Activated gamma-delta T cell (primary cell): ENCODE results near the gene SLC9A8.
A peak's percentile ranks its signal among the peaks of the same experiment; 100 is the strongest.
"Not testable (repeated sequence)": the region's sequence is repeated elsewhere in the genome, so short reads cannot be mapped to it uniquely, and the experiment has no call there.

Experiments
- DNase-seq: peaks from one replicate; lab custom pipeline; 2025; lab: John Stamatoyannopoulos, UW
- total RNA-seq, 2 donors: gene quantifications; one replicate each; lab custom pipeline; 2026; lab: John Stamatoyannopoulos, UW

SLC9A8 gene, protein sequence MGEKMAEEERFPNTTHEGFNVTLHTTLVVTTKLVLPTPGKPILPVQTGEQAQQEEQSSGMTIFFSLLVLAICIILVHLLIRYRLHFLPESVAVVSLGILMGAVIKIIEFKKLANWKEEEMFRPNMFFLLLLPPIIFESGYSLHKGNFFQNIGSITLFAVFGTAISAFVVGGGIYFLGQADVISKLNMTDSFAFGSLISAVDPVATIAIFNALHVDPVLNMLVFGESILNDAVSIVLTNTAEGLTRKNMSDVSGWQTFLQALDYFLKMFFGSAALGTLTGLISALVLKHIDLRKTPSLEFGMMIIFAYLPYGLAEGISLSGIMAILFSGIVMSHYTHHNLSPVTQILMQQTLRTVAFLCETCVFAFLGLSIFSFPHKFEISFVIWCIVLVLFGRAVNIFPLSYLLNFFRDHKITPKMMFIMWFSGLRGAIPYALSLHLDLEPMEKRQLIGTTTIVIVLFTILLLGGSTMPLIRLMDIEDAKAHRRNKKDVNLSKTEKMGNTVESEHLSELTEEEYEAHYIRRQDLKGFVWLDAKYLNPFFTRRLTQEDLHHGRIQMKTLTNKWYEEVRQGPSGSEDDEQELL
- total RNA-seq, result 52.5 to 55.6 reads per million in 2 donors

DNA sequence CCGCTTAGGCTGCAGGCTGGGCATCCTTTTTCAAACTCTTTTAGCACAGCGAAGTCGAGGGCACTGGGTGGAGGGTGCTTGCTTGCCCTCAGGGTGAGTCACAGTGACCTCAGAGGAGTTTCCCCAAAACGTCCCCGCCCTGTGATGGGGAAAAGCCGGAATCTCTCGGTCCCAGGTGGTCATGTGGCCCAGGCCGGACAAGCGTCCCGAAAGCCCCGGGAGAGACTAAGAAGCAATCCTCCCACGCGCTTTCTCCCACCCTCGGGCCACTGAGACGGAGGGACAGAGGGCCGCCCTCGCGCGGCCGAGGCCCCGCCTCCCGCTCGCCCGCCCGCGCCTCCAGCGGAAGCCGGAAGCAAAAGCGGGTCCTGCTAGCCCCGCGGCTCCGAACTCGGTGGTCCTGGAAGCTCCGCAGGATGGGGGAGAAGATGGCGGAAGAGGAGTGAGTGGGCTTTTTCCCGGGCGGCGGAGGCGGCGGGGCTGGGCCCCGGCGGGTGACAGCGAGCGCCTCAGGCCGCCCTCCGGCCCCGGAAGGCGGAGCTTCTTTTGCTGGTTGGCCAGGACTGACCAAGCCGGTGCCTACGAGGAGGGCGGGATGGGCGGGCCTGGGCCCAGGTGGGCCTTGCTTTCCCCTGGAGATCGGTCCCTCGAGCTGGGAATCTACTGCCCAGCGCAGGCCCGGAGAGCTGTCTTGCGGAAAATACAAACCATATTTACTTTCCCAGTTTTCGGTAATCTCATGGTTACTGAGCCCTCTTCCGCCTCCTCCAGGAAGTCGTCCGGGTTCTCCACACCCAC is at the start of gene SLC9A8:
SLC9A8 (plus strand) TSS at position 322 of the 798 bp plus-strand sequence; CDS start at position 417, 95 bp downstream.
- peak; percentile 66 for DNase-seq

DNA sequence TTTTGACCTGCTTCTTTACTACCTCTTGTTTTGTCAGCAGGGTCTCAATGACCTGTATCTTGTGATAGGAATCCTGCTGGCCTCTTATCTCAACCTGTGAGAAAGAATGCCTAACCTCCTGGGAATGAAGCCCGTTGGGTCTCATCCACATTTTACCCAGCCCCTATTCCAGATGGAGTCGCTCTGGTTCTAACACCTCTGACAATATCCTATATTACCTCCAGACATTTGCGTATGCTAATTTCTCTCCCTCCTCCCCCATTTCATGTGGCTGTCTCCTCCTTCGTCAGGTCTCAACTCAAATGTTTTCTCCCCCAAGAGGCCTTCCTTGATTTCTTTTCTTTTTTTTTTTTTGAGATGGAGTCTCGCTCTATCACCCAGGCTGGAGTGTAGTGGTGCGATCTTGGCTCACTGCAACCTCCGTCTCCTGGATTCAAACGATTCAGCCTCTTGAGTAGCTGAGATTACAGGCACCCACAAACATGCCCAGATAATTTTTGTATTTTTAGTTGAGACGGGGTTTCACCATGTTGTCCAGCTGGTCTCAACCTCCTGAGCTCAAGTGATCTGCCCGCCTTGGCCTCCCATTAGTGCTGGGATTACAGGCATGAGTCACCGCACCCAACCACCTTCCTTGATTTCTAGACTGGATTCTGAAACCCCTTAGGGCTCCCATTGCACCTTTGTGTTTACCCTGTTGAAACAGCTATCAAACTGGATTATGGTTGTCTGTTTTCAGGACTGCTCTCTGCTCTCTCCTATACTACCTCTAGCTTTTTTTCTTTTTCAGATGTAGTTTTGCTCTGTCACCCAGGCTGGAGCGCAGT is 49.5 kb upstream of the SLC9A8 start:
- no peak for DNase-seq

DNA sequence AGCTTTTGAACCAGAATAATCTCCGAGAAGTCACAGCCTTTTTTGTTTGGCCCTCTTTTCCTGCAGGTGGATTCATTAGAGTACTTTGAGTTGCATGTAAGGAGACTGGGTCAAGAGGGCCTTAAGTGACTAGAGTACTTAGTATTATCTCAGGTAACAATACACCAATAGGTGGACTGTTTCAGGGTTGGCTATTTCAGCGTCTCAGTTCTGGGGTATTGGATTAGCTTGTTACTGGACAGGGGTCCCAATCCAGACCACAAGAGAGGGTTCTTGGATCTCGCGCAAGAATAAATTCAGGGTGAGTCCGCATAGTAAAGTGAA is 47.3 kb upstream of the SLC9A8 start:
- no peak for DNase-seq

DNA sequence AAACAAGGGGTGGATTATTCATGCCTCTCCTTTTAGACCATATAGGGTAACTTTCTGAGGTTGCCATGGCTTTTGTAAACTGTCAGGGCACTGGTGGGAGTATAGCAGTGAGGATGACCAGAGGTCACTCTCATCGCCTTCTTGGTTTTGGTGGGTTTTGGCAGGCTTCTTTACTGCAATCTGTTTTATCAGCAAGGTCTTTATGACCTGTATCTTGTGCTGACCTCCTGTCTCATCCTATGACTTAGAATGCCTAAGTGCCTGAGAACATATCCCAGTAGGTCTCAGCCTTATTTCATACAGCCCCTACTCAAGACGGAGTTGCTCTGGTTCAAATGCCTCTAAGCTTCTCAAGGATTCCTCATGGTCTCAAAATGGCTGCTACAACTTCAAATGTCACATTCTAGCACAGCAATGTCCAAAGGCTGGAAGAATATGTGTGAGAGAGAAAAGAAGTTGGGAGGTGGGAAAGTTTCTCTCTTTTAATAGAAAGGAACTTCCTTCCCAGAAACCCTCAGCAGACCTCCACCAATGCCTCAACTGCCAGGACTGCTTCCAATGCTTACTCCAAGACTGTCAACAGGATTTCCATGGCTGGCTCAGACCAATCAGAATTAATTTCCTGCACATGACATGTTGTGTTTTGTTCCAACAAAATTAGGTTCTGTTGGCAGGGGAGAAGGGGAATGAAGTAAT is 46.6 kb upstream of the SLC9A8 start:
- no peak for DNase-seq

DNA sequence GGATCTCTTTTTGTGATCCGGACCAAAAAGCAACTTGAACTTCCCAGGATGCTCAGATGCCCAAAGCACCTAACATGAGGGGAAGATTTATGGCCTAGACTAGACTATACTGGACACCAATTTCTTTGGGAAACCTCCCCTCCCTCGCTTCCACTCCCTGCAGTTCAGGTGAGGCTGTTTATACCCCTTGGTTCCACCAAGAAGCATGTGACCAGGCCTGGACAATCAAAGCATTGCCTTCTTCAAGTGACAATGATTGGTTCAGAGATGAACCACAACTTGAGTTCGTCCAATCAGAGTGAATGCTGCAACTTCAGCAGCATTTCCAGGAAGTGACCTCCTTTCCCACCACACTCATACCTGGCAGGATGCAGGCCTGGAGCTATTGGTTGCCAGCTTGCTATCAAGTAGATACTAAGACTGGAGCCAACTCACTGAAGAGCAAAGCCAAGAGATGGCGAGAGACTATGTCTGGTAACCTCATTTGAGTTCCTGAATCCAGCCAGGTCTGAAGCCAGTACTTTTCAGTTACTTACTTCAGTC is 45.6 kb upstream of the SLC9A8 start:
- no peak for DNase-seq

DNA sequence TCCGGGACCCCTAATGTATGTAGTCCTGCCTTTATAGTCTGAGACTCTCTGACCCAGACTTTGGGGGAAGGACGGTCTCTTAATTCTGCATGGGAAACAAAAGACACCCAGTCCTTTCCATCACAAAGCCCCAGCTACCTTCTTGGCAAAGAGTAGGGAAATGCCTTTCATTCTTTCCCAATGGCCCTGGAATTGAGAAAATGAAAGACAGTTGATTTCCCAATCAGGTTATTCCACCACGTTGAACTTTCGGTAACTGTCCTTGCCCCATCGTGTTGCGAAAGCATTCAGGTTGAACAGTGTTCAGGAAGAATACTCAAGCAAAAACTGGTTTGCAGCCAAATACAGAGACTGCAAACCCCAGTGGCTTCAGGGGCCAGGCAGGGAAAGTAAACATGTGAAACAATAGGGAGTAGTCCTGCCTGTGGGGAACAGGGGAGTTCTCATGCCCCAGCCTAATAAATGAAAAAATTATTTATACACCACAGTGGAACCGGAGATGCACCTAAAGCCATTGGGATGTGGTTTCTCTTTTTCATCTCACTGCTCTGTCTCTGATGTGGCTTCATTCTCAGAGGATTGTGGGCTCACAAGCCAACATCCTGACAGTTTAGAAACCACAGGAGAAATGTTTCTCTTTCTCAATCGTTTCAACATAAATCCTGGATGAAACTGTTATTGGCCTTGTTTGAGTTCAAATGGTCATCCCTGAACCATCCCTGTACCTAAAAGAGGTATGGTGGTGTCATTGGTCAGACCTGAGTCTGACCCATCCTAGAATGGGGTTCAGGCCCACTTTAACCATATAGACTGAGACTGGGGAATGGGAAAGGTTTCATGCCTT is 44.2 kb upstream of the SLC9A8 start:
- DNase-seq, result no peak

DNA sequence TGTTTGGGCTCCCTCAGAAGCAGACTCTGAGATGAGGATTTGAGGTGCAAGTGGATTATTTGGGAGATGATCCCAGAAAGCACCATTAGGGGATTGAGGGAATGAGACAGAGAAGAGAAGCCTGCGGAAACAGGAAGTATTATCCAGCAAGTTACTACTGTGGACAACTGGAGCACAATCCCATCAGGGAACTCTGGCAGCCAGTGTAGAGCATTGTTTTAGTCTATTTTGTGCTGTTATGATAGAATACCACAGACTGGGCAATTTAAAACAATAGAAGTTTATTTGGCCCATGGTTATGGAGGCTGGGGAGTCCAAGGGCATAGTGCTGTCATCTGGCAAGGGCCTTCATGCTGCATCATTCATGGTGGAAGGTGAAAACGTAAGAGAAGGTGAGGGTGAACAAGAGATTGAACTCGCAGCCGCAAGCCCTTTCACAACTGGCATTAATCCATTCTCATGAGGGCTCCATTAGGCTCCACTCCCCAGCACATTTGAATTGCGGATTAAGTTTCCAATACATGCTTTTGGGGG is 43.5 kb upstream of the SLC9A8 start:
- DNase-seq, result no peak

DNA sequence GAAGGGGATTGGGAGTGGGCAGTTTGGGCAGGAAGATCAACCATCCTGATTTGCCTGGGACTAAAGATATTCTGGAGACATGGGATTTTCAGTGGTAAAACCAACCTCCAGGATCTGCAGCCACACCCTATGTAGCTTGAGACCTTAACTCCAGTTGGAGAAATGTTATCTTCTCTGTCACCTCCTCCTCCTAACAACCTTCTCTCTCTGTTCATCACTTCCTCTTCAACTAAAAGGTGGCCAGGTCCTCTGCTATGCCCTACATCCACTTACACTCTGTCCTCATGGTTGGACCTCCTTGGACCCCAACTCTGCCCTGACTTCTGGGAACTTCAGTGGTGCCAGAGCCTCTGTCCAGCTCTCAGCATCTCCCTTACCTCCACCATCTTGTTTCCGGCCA is 42.0 kb upstream of the SLC9A8 start:
- DNase-seq, result no peak

DNA sequence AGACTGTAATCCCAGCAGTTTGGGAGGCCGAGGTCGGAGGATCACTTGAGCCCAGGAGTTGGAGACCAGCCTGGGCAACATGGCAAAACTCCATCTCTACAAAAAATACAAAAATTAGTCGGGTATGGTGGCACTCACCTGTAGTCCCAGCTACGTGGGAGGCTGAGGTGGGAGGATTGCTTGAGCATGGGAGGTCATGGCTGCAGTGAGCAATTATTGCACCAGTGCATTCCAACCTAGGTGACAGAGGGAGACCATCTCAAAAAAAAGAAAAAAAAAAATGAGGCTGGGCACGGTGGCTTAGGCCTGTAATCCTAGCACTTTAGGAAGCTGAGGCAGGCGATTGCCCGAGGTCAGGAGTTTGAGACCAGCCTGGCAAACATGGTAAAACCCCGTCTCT is 38.4 kb upstream of the SLC9A8 start:
- DNase-seq, result not testable (repeated sequence)

DNA sequence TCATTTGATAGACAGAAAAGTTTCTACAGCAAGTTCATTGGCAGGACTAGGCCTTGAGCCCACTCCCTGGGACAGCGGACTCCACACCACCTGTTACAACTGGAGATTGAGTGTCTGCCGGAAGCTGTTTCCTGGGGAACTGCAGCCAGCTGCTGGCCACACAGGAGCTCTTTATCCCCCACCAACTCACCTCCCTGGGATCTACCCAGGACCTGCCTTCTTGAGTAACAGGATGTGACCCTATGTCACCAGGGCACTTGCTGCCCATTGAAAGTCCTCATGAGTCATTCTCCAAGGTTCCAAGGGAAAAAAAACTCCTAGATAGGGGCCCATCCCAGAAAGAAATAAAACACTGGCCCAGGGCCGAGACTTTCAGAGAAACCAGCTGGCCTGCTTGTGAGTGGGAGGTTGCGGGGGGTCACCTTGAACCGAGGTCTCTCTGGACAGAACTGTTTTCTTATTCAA is 37.4 kb upstream of the SLC9A8 start:
- no peak for DNase-seq

DNA sequence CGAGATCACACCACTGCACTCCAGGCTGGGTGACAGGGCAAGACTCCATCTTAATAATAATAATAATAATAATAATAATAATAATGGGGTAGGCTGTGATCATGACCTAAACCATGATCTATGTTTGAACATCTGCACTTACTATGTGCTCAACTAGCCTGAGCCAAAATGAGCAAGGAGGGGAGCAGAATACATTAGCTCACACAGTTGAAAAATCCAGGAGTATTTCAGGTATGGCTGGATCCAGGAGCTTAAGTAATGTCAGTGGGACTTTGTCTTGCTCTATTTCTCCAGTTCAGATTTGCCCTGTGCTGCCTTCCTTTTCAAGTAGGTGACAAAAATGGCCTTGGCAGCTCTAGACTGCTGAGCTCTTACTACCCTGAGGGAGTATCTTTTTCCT is 32.7 kb upstream of the SLC9A8 start:
- DNase-seq, result no peak

DNA sequence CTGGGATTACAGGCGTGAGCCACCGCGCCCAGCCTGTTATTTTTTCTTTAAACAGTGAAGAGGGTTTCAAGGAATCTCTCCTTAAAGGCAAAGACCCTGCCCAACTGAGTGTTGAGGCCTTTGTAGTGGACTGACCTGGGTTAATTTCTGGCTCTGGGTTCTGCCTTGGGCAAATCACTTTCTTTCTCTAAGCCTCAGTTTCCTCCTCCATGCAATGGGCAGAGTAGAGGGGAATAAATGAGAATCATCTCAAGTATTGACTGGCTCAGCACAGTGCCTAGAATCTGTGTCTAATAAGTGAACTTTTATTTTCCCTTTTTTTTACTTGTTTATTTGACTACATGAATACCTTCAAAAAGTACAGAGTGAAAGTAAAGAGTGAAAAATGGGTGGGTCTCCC is 31.0 kb upstream of the SLC9A8 start:
- no peak for DNase-seq

DNA sequence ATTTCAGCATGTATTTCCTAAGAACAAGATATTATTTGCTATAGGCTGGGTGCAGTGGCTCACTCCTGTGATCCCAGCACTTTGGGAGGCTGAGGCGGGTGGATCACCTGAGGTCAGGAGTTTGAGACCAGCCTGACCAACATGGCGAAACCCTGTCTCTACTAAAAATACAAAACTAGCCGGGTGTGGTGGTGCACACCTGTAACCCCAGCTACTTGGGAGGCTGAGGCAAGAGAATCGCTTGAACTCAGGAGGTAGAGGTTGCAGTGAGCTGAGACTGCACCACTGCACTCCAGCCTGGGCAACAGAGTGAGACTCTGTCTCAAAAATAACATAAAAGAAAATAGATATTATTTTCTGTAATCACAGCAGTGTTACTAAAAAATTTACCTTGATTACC is 30.2 kb upstream of the SLC9A8 start:
- DNase-seq, result not testable (repeated sequence)

DNA sequence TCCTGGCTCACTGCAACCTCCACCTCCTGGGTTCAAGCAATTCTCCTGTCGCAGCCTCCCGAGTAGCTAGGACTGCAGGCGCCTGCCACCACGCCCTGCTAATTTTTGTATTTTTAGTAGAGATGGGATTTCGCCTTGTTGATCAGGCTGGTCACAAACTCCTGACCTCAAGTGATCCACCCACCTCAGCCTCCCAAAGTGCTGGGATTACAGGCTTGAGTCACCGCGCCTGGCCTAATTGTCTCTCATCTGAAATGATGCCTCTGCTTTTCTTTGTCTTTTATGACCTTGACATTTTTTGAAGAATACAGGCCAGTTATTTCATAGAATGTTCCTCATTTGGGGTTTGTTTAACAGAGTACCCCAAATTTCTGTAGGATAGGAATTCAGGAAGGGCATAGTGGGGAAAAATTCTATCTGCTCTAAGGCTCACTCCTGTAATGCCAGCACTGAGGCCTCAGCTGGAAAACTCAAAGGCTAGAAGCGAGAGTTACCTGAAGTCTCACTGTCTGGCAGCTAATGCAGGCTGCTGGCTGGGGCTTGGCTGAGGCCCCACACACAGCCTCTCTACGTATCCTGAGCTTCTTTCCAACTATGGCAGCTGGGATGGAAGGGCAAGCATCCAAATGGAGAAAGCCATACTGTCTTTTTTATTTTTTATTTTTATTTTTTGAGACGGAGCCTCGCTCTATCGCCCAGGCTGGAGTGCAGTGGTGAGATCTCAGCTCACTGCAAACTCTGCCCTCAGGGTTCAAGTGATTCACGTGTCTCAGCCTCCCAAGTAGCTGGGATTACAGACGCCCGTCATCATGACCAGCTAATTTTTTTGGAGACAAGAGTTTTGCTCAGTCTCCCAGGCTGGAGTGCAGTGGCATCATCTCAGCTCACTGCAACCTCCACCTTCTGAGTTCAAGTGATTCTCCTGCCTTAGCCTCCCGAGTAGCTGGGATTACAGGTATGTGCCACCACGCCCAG is 29.3 kb upstream of the SLC9A8 start:
- not testable (repeated sequence) for DNase-seq

DNA sequence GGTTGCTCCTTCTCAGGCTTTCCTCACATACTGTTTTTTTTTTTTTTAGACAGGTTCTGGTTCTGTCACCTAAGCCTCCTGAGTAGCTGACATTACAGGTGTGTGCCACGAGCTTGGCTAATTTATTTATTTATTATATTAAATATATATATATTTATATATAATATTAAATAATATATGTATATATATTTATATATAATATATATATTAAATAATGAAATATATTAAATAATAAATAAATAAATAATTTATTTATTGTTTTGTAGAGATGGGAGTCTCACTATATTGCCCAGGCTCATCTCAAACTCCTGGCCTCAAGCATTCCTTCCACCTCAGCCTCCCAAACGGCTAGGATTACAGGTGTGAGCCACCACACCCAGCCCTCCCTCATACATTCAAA is 28.3 kb upstream of the SLC9A8 start:
- no peak for DNase-seq

DNA sequence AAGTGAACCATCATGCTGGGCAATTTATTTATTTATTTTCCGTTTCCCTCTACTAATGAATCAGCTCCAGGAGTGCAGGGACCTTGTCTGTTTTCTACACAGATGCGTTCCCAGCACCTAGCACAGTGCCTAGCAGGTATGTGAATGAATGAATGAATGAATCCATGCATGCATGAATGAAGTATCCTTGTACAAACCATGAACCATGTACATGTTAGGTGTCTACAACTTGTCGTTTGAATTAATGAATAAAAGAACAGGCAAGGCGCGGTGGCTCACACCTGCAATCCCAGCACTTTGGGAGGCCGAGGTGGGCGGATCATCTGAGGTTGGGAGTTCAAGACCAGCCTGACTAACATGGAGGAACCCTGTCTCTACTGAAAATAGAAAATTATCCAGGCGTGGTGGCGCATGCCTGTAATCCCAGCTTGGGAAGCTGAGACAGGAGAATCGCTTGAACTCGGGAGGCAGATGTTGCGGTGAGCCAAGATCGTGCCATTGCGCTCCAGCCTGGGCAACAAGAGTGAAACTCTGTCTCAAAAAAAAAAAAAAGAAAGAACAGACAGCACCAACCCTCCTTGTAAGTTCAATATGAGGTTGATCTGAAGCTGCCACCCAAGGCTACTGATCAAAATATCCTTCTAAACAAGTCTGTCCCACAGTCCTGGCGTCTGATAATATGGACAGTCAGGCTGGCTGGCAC is 27.3 kb upstream of the SLC9A8 start:
- DNase-seq, result no peak

DNA sequence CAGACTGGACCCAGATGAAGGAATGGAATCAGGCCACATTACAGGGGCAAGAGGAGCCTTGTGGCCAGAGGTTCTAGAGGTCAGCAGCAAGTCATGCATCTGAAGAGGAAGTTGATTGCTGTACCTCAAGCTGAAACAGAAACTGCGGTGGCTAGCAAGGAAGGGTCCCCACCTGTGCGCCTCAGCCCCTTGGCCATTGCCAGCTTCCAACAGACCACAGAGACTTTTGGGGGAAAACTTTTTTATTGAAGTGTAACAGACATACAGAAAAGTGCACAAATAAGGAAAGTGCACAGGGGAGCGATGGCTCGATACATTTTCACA is 26.8 kb upstream of the SLC9A8 start:
- DNase-seq, result no peak

DNA sequence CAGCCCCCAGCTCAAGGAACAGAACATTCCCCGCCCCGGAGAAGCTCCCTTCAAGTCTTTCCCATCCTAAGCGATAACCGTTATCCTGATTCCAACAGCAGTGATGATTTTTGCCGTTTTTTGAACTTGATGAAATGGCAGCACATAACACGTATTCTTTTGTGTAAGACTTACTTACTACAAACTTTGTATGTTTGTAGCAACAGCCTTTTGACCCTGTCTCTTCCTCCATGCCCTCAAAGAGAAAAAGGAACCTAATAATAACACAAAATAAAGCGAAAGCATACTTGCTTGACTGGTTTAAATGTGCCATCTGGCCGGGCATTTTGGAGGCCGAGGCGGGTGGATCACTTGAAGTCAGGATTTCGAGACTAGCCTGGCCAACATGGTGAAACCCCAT is 26.4 kb upstream of the SLC9A8 start:
- no peak for DNase-seq
